HFF-Myc (cell line): ENCODE results near the gene LRRFIP2.
A peak's percentile ranks its signal among the peaks of the same experiment; 100 is the strongest.
"Not testable (repeated sequence)": the region's sequence is repeated elsewhere in the genome, so short reads cannot be mapped to it uniquely, and the experiment has no call there.

Experiments used
- DNase-seq: peaks from one replicate; pipeline ENCODE4 v3.0.0-alpha.2; 2011; ENCODE audit warnings: low read depth; ENCODE audit errors: extremely low read depth
- H3K4me3 ChIP-seq: replicated peaks from 2 replicates; pipeline ENCODE4 v1.5.1; 2011; ENCODE audit warnings: low read depth, mild to moderate bottlenecking, control low read depth, low read length
- TF ChIP-seq, protein P1 (sequence below): IDR thresholded peaks from 2 replicates; pipeline ENCODE4 v1.5.1; 2012; ENCODE audit warnings: mild to moderate bottlenecking, low read depth, low read length, control low read depth; ENCODE audit errors: missing control alignments

The LRRFIP2 gene

DNA sequence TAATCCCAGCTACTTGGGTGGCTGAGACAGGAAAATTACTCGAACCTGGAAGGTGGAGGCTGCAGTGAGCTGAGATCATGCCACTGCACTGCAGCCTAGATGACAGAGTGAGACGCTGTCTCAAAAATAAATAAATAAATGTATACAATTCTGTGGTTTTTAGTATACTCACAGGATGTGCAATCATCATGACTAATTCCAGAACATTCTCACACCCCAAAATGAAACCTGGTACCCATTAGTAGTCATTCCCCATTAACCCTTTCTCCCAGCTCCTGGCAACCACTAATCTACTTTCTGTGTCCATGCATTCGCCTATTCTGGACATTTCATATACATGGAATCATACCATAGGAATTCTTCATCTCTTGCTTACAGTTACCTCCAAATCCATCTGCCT, 44.5 kb downstream of the LRRFIP2 start:
- no peak overlapping the region for H3K4me3 ChIP-seq
- DNase-seq, result peak; percentile 31
- TF ChIP-seq, protein P1, sequence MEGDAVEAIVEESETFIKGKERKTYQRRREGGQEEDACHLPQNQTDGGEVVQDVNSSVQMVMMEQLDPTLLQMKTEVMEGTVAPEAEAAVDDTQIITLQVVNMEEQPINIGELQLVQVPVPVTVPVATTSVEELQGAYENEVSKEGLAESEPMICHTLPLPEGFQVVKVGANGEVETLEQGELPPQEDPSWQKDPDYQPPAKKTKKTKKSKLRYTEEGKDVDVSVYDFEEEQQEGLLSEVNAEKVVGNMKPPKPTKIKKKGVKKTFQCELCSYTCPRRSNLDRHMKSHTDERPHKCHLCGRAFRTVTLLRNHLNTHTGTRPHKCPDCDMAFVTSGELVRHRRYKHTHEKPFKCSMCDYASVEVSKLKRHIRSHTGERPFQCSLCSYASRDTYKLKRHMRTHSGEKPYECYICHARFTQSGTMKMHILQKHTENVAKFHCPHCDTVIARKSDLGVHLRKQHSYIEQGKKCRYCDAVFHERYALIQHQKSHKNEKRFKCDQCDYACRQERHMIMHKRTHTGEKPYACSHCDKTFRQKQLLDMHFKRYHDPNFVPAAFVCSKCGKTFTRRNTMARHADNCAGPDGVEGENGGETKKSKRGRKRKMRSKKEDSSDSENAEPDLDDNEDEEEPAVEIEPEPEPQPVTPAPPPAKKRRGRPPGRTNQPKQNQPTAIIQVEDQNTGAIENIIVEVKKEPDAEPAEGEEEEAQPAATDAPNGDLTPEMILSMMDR, result no peak

DNA sequence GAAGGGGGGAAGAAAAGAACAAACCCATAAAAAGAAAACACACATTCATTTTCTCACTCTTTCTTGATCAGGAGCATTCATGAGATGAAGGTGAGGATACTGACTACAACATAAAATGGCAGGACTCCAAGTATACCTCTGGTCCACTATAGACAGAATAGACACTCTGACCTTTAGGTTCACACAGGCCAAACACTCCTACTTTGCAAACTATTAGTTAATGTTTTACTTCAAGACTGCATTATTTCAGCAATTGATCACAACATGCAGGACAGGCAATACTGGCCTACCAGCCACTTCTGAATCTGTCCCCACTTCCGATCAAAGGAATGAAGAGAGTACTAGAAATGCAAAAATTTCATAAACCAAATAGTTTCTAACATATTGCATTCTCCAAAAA, 47.0 kb downstream of the LRRFIP2 start:
- no peak for DNase-seq
- TF ChIP-seq, protein P1, result no peak

DNA sequence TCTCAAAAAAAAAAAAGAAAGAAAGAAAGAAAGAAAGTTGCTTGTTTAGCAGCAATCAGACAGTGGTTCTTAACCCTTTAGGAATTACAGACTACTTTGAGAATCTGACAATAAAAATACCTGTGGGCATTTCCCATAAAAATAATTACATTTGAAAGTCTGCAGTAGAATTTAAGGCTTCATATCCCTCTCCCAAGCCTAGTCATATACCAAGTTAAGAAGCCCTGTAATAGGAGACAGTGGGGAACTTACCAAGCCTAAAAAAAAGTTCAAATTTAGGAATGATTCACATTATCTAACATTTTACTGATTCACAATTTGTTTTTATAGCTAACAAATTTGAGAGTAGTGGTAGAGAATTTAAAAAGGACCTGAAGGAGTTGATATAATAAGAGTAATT, 47.5 kb downstream of the LRRFIP2 start:
- TF ChIP-seq, protein P1, result no peak
- DNase-seq, result no peak
- no peak overlapping the region for H3K4me3 ChIP-seq

More for the DNA sequence above, 47.0 kb downstream of the LRRFIP2 start:
- H3K4me3 ChIP-seq, result no peak overlapping the region

DNA sequence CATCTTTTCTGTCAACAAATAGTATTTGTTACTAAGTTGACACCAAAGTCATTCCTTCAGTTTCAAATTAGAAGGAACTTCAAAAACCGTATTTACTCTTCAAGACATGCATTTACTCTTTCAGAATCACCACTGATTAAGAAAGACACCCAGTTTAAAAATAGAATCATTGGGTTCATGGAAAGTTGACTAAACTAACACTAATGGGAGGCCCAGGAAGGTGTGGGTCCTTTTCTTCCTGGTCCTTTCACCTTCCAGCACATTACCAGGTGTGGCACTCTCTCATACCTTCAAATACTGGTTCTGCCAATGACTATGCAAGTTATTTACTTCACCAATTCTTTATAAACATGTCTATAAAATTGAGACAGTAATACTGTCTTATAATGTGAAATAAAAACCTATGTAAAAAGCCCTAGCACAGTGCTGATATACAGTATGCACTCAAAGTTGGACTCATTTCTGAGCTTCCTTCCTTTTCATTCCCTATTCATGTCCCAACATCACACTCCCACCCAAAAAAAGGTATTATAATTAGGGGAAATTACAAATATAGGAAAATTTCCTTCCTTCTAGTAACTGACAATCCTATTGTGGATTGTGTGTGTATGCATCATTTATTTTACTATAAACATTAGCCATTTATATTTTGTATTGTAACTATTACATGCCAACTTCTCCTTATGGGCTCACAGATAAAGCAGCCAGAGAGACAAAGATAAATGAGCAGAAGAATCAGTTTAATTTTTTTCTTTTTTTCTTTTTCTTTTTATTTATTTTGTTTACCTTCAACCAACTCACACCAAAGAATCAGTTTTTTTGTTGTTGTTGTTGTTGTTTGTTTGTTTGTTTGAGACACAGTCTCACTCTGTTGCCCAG, 48.9 kb downstream of the LRRFIP2 start:
- H3K4me3 ChIP-seq, result no peak overlapping the region
- TF ChIP-seq, protein P1, result no peak
- no peak for DNase-seq

DNA sequence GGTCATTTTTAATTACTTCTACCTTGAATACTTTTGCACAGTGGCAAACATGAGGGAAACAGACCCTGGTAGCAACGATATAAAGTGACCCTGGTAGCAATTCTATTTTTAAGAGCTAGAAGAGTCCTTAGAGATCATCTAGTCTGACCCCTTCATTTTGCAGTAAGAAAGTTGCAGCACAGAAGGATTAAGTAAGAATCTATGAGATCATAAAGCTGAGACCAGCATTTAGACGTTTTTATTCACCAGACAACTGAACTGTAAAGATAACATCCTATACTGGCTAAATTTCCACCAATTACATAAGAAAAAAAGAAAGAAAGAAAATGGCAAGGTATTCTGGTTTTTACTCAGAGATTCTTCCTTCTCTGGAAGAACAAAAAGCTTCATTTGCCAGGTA, 49.9 kb downstream of the LRRFIP2 start:
- TF ChIP-seq, protein P1, result no peak
- DNase-seq, result no peak
- no peak overlapping the region for H3K4me3 ChIP-seq

DNA sequence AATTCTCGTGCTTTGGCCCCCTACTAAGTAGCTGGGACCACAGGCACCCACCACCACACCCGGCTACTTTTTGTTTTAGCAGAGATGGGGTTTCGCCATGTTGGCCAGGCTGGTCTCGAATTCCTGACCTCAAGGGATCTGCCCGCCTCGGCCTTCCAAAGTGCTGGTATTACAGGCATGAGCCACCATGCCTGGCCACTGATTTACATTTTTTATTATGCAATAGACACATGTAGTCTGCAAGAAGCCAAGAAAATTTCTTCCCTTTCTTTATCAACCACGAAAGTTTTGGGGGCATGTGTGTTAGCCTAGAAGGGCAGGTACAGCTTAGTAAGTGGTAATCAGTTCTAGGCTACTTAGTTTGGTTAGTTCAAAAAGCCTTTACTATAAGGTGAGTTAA, 51.1 kb downstream of the LRRFIP2 start:
- TF ChIP-seq, protein P1, result no peak
- no peak for DNase-seq
- no peak overlapping the region for H3K4me3 ChIP-seq

DNA sequence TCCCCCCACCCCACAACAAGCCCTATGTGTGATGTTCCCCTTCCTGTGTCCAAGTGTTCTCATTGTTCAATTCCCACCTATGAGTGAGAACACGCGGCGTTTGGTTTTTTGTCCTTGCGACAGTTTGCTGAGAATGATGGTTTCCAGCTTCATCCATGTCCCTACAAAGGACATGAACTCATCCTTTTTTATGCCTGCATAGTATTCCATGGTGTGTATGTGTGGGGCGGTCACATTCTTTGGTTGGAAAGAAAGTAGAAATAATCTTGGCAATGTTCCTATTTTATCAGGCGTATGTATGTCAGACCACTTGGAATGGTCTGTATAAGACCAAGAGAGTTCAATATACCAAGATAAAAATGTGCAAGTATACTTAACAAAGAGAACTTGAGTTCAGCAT, 52.3 kb downstream of the LRRFIP2 start:
- DNase-seq, result not testable (repeated sequence)

More for the DNA sequence above, 52.3 kb downstream of the LRRFIP2 start:
- H3K4me3 ChIP-seq, result not testable (repeated sequence)
